Endothelial cell (in vitro differentiated cells): ENCODE measurements around the gene DNAH8. TPM values are rescaled to one million over a fixed set of nuclear protein-coding genes. Genes with fewer than 3 reads are reported as not detected.

Experiments used
- DNase-seq: peaks from one replicate; pipeline ENCODE4 v3.0.0; 2021; ENCODE audit warnings: low spot score
- H3K27ac Mint-ChIP-seq: one replicate; pipeline ENCODE4 v1.8.0; 2021; ENCODE audit warnings: mixed read lengths, inconsistent platforms; ENCODE audit not compliant: unreplicated experiment
- H3K27me3 Mint-ChIP-seq: one replicate; pipeline ENCODE4 v1.8.0; 2021; ENCODE audit warnings: mild to moderate bottlenecking, moderate library complexity, mixed read lengths, inconsistent platforms; ENCODE audit not compliant: unreplicated experiment
- H3K36me3 Mint-ChIP-seq: one replicate; pipeline ENCODE4 v1.8.0; 2021; ENCODE audit warnings: mild to moderate bottlenecking, low read depth, mixed read lengths, inconsistent platforms; ENCODE audit not compliant: unreplicated experiment
- H3K4me1 Mint-ChIP-seq: one replicate; pipeline ENCODE4 v1.8.0; 2021; ENCODE audit warnings: mild to moderate bottlenecking, mixed read lengths, inconsistent platforms; ENCODE audit not compliant: unreplicated experiment
- H3K4me3 Mint-ChIP-seq: one replicate; pipeline ENCODE4 v1.8.0; 2021; ENCODE audit warnings: mild to moderate bottlenecking, mixed read lengths, inconsistent platforms; ENCODE audit not compliant: unreplicated experiment
- H3K9me3 Mint-ChIP-seq: one replicate; pipeline ENCODE4 v1.8.0; 2021; ENCODE audit warnings: mixed read lengths, inconsistent platforms; ENCODE audit not compliant: unreplicated experiment
- total RNA-seq: library from RNA; stranded (reverse); fragmentation: NEBNext Ultra II Directional; extraction: Animal tissue kit (Norgen Biotek cat#: 25700); gene quantifications from one replicate; pipeline ENCODE4 v1.2.1, GENCODE V29; 2021; ENCODE audit not compliant: unreplicated experiment
- TF ChIP-seq, protein P1 (sequence below): fragments of 200-600 bp; sonication (generic); IDR thresholded peaks from one replicate; pipeline ENCODE4 v1.5.0; 2021; ENCODE audit warnings: antibody characterized with exemption; ENCODE audit not compliant: unreplicated experiment

The DNAH8 gene
- total RNA-seq, 1 donor from 2014 or later = 0.05 TPM

DNA sequence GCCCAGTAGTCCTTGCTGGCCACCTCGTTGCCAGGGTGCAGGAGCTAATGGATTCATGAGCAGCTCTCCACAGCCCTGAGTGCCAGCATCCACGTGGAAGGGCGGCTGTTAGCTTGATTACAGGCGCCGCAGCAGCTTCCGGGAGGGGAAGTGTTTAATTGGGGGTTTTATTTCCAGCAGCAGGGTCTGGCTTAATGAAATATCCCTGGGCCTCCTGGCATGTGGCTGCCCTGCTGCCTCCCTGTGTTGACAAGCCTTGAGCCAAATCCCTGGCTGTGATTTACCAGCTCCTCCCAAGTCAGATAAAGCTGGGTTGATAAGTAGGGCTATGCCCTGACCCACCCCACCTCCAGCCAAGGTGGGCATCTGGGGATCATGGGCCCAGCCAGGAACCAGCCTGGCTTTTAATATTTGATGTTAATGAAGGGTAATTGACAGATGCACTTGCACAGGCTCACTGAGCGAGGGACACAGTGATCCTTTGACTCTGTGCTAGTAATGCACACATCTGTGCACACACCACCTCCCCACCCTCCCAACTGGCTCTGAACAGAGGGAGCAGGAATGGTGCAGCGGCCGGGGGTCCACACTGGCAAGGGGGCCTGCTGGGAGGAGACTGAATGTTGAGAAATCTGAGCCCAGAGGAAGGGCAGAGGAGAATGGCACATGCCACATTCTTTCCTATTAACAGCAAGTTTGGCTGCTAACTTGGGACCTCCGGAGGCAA, 347.1 kb downstream of the DNAH8 start:
- TF ChIP-seq, protein P1, sequence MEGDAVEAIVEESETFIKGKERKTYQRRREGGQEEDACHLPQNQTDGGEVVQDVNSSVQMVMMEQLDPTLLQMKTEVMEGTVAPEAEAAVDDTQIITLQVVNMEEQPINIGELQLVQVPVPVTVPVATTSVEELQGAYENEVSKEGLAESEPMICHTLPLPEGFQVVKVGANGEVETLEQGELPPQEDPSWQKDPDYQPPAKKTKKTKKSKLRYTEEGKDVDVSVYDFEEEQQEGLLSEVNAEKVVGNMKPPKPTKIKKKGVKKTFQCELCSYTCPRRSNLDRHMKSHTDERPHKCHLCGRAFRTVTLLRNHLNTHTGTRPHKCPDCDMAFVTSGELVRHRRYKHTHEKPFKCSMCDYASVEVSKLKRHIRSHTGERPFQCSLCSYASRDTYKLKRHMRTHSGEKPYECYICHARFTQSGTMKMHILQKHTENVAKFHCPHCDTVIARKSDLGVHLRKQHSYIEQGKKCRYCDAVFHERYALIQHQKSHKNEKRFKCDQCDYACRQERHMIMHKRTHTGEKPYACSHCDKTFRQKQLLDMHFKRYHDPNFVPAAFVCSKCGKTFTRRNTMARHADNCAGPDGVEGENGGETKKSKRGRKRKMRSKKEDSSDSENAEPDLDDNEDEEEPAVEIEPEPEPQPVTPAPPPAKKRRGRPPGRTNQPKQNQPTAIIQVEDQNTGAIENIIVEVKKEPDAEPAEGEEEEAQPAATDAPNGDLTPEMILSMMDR = no peak
- Mint-ChIP-seq H3K36me3 (peaks cover 41% of the 10 kb centered on the region), H3K27me3 (peaks cover 13% of the 10 kb centered on the region), H3K27ac (peak overlapping the region; percentile 42), H3K4me1 (no peaks in the 10 kb centered on the region), H3K4me3 (no peak overlapping the region), H3K9me3 (no peaks in the 10 kb centered on the region)
- no peak for DNase-seq

DNA sequence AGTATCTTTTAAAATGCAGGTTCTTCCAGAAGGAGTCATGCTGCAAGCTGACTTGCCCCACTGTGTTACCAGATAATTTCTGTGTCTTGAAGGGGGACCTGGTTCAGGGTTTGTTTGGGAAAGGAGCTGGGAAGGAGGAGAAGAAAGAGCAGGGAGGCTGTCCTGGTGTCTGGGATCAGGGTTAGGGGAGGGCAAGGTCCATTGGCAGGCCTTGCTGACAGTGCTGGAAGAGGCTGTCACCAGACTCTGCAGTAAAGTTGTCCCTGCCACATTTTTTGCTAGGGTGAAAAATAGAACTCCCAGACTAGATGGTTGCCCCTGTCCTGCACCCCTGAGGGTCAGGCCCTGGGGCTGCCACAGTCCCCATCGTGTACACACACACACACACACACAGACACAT, 348.4 kb downstream of the DNAH8 start:
- Mint-ChIP-seq H3K36me3 (peaks cover 39% of the 10 kb centered on the region), H3K9me3 (no peaks in the 10 kb centered on the region), H3K4me3 (peak overlapping the region; percentile 59), H3K4me1 (no peaks in the 10 kb centered on the region), H3K27me3 (peaks cover 13% of the 10 kb centered on the region), H3K27ac (no peak overlapping the region)
- TF ChIP-seq, protein P1 = no peak
- DNase-seq = no peak

GRCh38 chr6:39065561-39065960, 350.4 kb downstream of the DNAH8 start:
- no peak for DNase-seq
- peaks cover 13% of the 10 kb centered on the region for H3K27me3 Mint-ChIP-seq
- TF ChIP-seq, protein P1 = no peak
- no peak overlapping the region for H3K4me3 Mint-ChIP-seq
- H3K36me3 Mint-ChIP-seq = peaks cover 32% of the 10 kb centered on the region
- H3K27ac Mint-ChIP-seq = no peak overlapping the region
- no peaks in the 10 kb centered on the region for H3K9me3 Mint-ChIP-seq
- H3K4me1 Mint-ChIP-seq = no peaks in the 10 kb centered on the region

DNA sequence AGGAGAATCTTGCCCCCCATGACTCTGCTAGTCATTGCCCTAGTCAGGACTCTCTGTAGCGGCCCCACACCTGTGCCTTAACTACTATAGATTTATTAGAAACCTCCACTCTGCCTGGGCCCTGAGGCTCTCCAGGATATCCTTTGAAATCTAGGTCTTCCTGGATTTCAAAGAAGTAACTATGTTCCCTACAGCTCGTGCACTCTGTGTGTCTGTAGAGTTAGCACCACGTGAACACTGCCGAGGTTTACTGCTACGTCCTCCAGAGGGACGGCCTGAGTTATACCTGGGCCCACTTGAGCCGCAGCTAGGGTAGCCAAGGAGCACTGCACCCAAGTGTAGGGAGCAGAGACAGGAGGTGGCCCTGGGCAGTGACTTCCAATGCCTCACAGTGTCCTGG, 353.3 kb downstream of the DNAH8 start:
- Mint-ChIP-seq H3K27me3 (peaks cover 10% of the 10 kb centered on the region), H3K4me3 (no peak overlapping the region), H3K36me3 (peaks cover 27% of the 10 kb centered on the region), H3K9me3 (no peaks in the 10 kb centered on the region), H3K27ac (no peak overlapping the region), H3K4me1 (peaks cover 8% of the 10 kb centered on the region)
- TF ChIP-seq, protein P1 = no peak
- no peak for DNase-seq

- peaks cover 32% of the 10 kb centered on the region for H3K4me1 Mint-ChIP-seq
- TF ChIP-seq, protein P1 = no peak
- H3K27me3 Mint-ChIP-seq = peaks cover 6% of the 10 kb centered on the region
- DNase-seq = no peak
- H3K4me3 Mint-ChIP-seq = no peak overlapping the region
- H3K27ac Mint-ChIP-seq = no peak overlapping the region
- H3K9me3 Mint-ChIP-seq = no peaks in the 10 kb centered on the region
- H3K36me3 Mint-ChIP-seq = peaks cover 19% of the 10 kb centered on the region
These were observed 357.7 kb downstream of the DNAH8 start for GRCh38 chr6:39072830-39073229.
